ENCODE data around the gene PURA.
A peak's percentile ranks its signal among the peaks of the same experiment; 100 is the strongest.

Gene PURA

GRCh38 chr5:140109018-140109758 lies 4.7 kb upstream of the PURA start:
- no peak for TF ChIP-seq CTCF (IDR thresholded peaks at IDR 0.05; ENCODE audit: insufficient read depth, missing control alignments)
- FAIRE-seq (peak; percentile 6), DNase-seq (ENCODE audit: insufficient read length, low spot score) (no peak)

- no peak for DNase-seq (ENCODE audit: insufficient read length, low spot score)
- peak; percentile 41 for FAIRE-seq
- no peak for TF ChIP-seq CTCF (IDR thresholded peaks at IDR 0.05; ENCODE audit: insufficient read depth, missing control alignments)
These were observed 3.9 kb upstream of the PURA start for GRCh38 chr5:140109759-140110645.

GRCh38 chr5:140110646-140110957 lies 3.3 kb upstream of the PURA start:
- no peak for FAIRE-seq
- no peak for TF ChIP-seq CTCF (IDR thresholded peaks at IDR 0.05; ENCODE audit: insufficient read depth, missing control alignments)
- DNase-seq (ENCODE audit: insufficient read length, low spot score): no peak

GRCh38 chr5:140111011-140111858 lies 2.7 kb upstream of the PURA start:
- FAIRE-seq (no peak), DNase-seq (ENCODE audit: insufficient read length, low spot score) (no peak)
- no peak for TF ChIP-seq CTCF (IDR thresholded peaks at IDR 0.05; ENCODE audit: insufficient read depth, missing control alignments)

DNA sequence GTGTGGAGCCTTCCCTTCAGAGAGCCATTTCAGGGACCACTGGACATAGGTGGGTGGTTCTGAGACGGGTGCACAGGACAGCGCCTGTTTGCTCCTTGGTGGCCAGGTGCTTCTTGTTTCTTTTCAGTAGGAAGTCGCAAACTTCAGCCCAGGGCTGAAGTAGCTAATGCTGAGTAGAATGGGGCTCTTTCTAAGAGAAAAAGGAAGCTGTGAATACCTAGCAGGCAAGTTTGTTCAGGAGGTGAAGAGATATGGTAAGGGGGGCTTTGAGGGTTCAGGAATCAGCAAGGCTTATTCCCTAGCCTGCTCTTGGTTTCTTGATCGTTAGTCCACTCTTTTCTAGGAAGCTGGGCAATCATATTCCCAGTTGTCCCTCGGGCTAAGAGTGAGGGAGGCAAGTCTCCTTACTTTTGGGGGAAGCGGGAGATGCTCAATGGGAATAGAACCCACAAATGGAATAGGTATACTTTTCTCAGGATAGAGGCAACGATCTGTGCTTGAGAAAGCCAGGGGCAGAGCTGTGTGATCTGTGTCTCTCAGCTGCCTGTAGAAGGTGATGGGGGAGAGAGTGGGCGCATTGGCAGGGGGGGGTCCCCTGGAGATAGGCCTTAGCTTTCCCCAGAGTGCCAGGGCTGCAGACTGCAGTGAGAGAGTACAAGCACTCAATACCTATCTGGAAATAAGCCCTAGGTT lies 1.9 kb upstream of the PURA start:
- no peak for FAIRE-seq
- no peak for TF ChIP-seq CTCF (IDR thresholded peaks at IDR 0.05; ENCODE audit: insufficient read depth, missing control alignments)
- no peak for DNase-seq (ENCODE audit: insufficient read length, low spot score)

DNA sequence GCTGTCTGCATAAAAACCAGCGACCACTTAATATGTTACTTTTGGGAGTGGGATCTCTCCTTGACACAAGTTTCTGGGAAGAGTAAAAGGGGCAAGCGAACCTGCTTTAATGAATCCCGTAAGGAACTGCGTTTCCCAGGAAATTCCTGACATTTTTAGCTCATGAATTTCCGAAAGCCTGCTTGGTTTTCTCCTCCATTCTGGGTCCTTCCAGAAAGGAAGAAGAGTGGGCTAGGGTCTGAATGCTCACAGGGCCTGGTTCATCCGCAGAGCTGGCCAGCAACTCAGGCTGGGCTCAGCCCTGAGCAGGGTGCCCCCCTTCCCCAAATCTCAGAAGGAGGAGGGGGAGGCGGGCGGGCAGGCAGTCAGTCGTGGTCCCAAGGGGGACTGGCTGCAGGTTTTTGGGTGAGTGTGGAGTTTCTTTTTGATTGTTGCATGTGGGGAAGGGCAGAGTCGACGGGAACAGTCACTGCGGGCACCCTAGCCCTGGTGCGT lies 1.2 kb upstream of the PURA start:
- TF ChIP-seq CTCF (IDR thresholded peaks at IDR 0.05; ENCODE audit: insufficient read depth, missing control alignments): no peak
- no peak for FAIRE-seq
- no peak for DNase-seq (ENCODE audit: insufficient read length, low spot score)

Measured in D721Med (cell line).